HUDEP-2 (cell line): ENCODE measurements around the gene NIPAL3.

ENCODE experiments used
- DNase-seq, 76 experiments: peaks; one replicate each; lab custom pipeline; 2025; ENCODE audit not compliant: unreplicated experiment in 76 of 76; lab: John Stamatoyannopoulos, UW

The NIPAL3 gene

GRCh38 chr1:24415334-24415909 lies at the start of gene NIPAL3:
NIPAL3 (plus strand) TSS chr1:24415802; CDS start chr1:24419548, 3,746 bp downstream.
- DNase-seq: peak in 75 of 76 experiments; percentile 48 to 99 (median 96)

DNA sequence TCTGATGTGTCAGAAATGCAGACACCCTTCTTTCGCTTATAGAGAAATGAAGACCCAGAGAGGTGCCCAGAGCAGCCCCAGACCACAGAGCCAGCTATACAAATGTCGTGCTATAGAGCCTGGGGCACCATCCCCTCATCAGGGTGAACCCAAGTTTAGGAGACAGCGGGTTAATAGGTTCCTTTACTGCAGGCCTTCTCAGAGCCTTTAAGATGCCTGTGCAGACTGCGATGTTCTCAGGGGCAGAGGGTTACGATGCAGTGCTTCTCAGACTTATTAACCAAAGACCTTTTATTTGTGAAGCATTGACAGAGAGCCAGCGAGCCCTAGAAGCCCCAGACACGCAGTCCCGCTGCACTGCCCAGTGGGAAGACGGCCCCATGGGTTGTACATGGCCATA lies 48.9 kb upstream of the NIPAL3 start:
- DNase-seq: no peak

DNA sequence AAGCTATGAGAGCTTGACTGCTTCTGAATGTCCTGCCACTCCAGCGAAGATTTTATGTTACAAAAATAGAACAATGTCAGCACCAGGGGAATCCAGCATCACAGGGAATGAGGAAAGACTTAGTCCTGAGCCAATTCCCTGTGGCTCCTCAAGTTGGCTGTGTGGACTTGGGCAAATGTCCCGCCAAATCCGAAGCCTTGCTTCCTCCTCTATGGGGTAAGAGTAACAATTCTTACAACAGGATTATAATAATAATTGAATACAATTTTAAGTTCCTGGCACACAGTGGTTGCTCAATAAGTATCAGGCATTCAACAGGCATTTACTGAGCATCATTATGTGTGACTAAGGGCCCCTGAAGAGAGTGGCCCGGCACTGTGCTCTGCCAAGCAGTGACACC lies 46.4 kb upstream of the NIPAL3 start:
- DNase-seq: no peak

- no peak for DNase-seq
These were observed 45.8 kb upstream of the NIPAL3 start for GRCh38 chr1:24369801-24370200.

- no peak for DNase-seq
These were observed 42.6 kb upstream of the NIPAL3 start for GRCh38 chr1:24373044-24373443.

DNA sequence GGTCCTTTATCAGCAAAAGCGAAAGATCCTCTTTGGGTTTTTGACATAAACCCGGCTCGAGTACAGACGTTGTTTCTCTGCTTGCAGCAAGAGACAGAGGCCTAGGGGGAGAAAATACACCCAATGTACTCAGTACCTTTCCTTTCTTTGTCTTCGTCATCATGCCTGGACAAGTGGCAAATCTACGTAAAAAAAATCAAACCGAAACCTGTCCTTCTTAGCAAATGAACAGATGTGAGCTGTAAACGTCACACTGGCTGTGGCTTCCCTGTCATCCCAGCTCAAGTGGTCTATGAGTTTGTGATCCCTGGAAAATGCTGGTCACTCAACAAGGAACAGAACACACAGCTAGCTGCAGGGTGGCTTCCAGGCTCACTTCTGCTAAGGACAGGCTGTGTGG lies 41.9 kb upstream of the NIPAL3 start:
- no peak for DNase-seq

GRCh38 chr1:24374891-24375786 lies 40.5 kb upstream of the NIPAL3 start:
- DNase-seq: no peak

DNA sequence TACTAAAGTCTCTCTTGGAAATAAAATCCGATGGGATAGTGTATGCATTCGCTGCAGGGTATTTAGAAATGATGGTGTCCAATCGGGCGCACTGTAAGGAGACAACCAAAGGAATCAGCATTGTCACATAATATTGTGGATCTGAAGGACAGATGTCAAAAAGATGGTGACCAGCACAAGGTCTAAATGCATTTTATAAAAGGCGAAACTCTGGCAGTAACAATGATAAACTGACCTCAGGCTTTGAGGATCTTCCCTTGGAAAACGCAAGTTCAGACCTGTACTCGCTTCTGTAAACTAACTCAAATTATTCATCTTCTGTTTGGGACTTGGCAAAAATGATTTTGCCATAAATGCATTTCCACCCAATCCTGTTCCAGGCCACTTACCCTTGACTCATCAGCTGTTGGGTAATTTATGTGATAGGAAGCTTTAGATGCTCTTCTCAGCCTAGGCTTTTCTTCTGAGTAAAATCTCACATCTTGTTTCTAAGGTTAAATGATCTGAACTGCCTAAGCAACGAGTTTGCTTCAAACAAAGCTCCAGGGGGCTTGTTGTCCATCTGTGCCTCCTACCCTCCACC lies 35.8 kb upstream of the NIPAL3 start:
- DNase-seq: no peak

- DNase-seq: no peak
These were observed 35.1 kb upstream of the NIPAL3 start for GRCh38 chr1:24380508-24380907.

GRCh38 chr1:24381256-24381655 lies 34.3 kb upstream of the NIPAL3 start:
- DNase-seq: no peak

DNA sequence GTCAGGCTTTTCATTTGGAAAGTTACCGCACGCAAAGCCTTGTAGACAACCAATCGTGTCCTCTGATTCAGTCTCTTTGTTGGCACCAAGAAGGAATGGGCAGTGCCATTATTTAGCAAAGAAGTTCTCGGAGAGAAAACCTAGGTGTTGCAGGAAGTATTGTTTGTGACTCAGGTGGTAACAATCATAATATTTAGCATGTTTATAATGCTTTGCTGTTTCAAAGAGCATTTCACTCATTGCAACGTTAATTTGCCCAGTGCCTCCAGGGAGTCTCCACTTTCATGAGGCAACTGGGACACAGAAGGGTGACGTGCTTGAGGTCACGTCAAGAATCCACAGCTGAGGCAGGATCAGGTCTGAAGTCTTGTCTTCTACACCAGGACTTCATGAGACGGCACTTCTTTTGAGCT lies 33.4 kb upstream of the NIPAL3 start:
- no peak for DNase-seq

DNA sequence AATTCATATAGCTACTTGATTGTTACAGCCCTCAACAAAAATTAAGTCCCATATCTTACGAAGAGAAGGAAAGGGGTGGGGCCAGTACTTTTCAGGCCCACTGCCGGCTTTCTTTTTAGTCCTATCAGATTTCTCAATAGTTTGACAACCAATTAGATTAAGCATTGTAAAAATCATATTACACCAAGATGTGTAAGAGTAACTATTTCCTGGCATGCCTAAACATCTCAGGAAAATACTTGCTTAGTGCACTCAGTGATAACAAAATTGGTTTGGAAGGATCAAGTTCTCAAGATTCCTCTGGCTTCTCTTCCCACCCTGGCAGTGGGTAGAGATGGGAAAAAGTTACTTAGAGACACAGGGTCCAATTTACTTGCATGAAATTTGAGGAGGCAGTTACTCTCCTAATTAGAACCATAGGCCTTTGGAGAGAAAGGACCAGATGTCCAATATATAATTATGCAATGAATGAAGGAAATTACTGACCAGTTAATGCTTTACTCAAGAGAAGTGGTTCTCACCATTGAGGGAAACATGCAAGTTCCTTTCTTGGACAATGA lies 32.1 kb upstream of the NIPAL3 start:
- DNase-seq: no peak

DNA sequence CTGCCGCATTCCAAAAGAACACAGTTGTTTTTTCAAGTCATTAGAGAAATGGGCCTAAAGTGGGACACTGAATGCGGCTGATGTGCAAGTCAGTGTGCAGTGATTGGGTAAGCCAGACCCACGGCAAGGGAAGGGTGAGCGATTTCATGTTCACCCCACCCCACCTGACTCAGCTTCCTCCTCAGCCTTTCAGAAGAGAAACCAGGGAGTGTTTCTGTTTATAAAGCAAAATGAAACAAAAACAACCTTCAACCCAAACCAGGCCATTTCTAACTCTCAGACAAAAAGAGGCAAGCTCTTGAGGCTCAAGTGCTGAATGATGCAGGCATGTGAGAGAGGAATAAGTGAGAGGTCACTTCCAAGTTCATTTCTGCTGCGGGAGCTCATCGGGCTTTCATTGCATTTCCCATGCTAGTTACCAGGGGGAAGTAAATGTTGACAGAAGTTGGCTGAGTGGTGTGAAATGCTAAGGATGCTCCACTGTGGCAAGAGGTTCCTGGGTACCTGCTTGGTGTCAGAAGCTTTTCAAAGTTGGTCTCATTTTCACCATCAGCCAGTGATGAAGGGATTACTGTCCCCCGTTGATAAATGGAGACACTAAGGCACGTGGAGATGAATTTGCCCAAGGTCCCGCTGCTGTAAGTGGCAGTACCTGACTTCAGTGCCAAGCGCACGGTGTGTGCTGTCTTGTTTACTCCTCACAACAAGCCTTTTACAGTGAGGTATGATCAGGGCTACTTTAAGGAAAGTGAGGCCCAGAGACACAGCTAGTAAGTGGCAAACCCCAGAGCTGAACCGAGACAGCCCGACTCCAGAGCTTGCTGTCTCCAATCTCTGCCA lies 31.1 kb upstream of the NIPAL3 start:
- DNase-seq: no peak

GRCh38 chr1:24385160-24385940 lies 30.3 kb upstream of the NIPAL3 start:
- DNase-seq: peak in 5 of 76 experiments; percentile 1 to 23 (median 3)

DNA sequence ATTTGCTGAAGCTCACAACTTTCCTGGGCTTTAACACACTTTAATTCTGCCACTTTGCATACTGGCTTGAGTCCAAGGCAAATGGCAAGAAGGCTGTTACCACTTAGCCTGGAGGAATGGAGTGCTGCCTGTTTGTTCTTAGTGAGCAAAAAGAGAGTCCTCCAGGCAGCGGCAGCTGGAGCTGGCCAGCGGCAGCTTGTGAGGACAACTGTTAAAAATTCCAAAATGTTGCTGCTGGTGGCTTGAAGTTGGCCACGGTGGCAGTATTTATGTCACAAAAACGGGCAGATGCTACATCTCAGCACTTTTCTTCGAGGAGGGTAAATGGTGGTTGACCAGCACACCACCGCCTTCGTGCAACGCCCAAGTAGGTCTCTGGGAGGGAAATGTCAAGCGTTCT lies 29.4 kb upstream of the NIPAL3 start:
- DNase-seq: no peak

DNA sequence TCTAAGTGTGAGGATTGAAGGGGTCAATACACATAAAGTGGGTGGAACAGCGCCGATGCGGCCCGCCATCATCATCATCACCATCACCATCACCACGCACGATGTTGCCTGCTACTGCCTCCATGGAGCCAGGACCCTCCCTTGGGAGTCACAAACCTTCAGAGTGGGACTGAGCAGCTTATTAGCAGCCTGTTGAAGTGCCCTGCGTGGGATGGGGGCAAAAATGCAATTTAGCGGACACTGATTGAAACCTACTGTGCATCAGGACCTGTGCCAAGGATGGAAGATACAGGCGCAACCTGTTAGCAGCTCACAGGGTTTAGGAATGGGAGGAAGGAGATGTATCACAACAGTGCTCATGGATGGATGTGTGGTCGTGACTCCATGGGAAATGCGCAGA lies 28.7 kb upstream of the NIPAL3 start:
- DNase-seq: no peak

DNA sequence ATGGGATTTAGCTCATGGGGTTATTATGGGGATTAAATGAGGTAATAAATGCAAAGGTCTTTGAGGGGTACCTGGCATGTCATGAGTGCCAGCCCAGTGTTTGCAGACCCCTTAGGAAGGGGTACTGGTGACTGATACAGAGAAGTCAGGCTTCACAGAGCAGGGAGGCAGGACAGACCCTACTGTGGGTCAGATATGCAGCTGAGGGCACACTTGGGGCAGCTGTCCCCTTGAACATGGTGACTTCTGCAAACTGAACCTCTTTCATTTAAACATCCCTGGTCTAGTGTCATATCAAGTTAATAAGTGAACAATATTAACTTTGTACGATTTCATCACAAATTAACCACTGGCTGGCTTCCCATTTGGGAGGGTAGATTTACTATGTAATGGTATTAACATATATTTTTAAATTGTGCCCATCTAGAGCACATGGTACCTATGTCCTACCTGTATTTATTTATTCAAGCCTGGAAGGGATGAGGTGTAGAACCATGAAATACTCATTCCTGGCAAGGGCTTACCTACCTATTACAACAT lies 27.9 kb upstream of the NIPAL3 start:
- DNase-seq: no peak

DNA sequence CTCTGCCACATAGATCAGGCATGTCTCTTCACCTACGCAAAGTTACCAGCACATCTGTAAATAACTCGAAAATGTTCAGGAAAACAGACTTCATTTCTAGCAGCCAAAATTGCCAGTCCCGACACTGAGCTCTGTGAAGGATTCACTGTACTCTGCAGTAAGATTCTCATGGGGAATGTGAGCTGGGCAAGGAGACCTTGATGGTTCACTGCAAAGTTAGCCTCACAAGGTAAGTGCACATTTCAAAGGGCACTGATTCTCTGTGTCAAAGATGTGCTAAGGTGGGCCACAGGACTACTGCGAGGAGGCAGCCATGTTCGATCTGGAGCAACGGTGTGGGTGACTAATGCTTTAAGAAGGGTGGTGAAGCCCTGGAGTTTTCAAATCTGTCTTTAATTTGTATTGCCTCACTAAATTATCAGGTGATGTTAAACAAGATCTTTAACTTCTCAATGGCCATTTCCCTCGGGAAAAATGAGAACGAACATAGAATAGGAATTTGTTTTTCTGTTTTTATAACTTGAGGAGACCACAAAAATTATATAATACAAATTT lies 27.2 kb upstream of the NIPAL3 start:
- DNase-seq: no peak

DNA sequence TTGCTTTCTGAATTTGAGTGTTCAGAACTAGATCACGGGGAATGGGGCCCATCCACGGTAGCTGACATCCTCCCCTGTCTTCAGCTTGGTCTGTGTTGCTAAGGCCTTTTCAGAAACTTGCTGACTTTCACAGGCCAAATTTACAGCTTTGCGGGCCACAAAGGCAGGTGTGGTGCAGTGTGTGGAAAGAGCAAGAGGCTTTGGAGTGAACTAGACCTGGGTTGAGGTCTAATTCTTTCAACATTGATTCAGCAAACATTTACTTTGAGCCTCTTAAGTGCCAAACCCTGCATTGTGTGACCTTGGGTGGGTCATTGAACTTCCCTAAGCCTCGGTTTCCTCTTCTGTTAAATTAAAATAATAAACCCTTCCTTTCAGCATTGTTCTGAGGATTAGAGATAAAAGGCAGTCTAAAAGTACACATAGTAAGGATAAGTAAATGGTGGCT lies 26.3 kb upstream of the NIPAL3 start:
- no peak for DNase-seq
